Body of pancreas (tissue), 4 donors: ENCODE results near the gene CDC42EP4. TPM values are rescaled to one million over a fixed set of nuclear protein-coding genes. Genes with fewer than 3 reads are reported as not detected.
A peak's percentile ranks its signal among the peaks of the same experiment; 100 is the strongest.

Source experiments
- ATAC-seq: fragments of 150-250 bp; one replicate; pipeline ENCODE4 v1.9.1; 2016
- DNase-seq, 4 donors: peaks; one replicate each; pipeline ENCODE4 v3.0.0-alpha.2; 2019
- H3K27ac ChIP-seq, 4 donors: fragments of 200-600 bp; sonication (generic); 1 replicate in 3 of 4; 2 replicates in 1 of 4; pipeline versions ENCODE4 v1.5.1 to v1.6.1; 2016 to 2019; ENCODE audit warnings: mild to moderate bottlenecking in 1 of 4, mixed read lengths in 1 of 4, moderate library complexity in 1 of 4
- H3K27me3 ChIP-seq, 2 donors: fragments of 200-600 bp; sonication (generic); one replicate each; pipeline ENCODE4 v1.6.0; 2016; ENCODE audit warnings: mild to moderate bottlenecking in 1 of 2
- H3K36me3 ChIP-seq, 2 donors: fragments of 200-600 bp; sonication (generic); replicated peaks in 1 of 2; 2 replicates each; pipeline ENCODE4 v1.5.1; 2016; ENCODE audit warnings: low read depth in 2 of 2; ENCODE audit not compliant: insufficient read depth in 1 of 2
- H3K4me1 ChIP-seq: fragments of 200-600 bp; sonication (generic); one replicate; pipeline ENCODE4 v1.6.0; 2016
- H3K4me3 ChIP-seq, 2 donors: fragments of 200-600 bp; sonication (generic); 1 replicate in 1 of 2; 2 replicates in 1 of 2; pipeline ENCODE4 v1.5.1; 2016 to 2019
- H3K9me3 ChIP-seq, 3 donors: fragments of 200-600 bp; sonication (generic); 1 replicate in 2 of 3; 2 replicates in 1 of 3; pipeline ENCODE4 v1.5.1; 2016
- POLR2A ChIP-seq, 3 donors: fragments of 450-650 bp; IDR thresholded peaks; one replicate each; pipeline ENCODE4 v1.6.1; 2016; ENCODE audit warnings: antibody characterized with exemption in 3 of 3, mild to moderate bottlenecking in 2 of 3
- WGBS, 2 donors: methylation state at CpG; one replicate each; pipeline ENCODE4 v1.1.5; 2017; 5-methylcytosine and 5-hydroxymethylcytosine counted together
- intact Hi-C: fragments of 100-400 bp; cut with DNase I; formaldehyde crosslinking; loops from one replicate; pipeline ENCODE4 v1.15.1; 2023
- total RNA-seq, 2 donors: library from RNA; depleted of rRNA; stranded (reverse); fragments of >200 nt; gene quantifications; one replicate each; pipeline ENCODE4 v1.1.0, GENCODE V29; 2016
- TF ChIP-seq, protein P1 (sequence below), 7 experiments: fragments of 450-650 bp in 4 of 7; fragments of 200-600 bp in 3 of 7; sonication (generic) in 3 of 7; IDR thresholded peaks; one replicate each; pipeline ENCODE4 v1.5.1; 2016 to 2019; ENCODE audit warnings: antibody characterized with exemption in 7 of 7

The CDC42EP4 gene
- total RNA-seq, 2 donors from 2014 or later: 47.0 to 60.6 TPM

GRCh38 chr17:73284354-73284753 lies 27.4 kb downstream of the CDC42EP4 start:
- WGBS, 2 donors: 73 to 77% methylated on average over 8 of the region's 8 CpGs
- Histone ChIP-seq H3K9me3 (no peaks in the 10 kb centered on the region), H3K27ac (peak overlapping the region in 2 of 4 donors; percentile 87 to 92), H3K36me3 (peaks cover 18 to 19% of the 10 kb centered on the region in 2 donors), H3K27me3 (no peaks in the 10 kb centered on the region), H3K4me3 (no peak overlapping the region), H3K4me1 (peaks cover 73% of the 10 kb centered on the region)
- TF ChIP-seq POLR2A (IDR thresholded peaks at IDR 0.05): no peak
- TF ChIP-seq, protein P1, sequence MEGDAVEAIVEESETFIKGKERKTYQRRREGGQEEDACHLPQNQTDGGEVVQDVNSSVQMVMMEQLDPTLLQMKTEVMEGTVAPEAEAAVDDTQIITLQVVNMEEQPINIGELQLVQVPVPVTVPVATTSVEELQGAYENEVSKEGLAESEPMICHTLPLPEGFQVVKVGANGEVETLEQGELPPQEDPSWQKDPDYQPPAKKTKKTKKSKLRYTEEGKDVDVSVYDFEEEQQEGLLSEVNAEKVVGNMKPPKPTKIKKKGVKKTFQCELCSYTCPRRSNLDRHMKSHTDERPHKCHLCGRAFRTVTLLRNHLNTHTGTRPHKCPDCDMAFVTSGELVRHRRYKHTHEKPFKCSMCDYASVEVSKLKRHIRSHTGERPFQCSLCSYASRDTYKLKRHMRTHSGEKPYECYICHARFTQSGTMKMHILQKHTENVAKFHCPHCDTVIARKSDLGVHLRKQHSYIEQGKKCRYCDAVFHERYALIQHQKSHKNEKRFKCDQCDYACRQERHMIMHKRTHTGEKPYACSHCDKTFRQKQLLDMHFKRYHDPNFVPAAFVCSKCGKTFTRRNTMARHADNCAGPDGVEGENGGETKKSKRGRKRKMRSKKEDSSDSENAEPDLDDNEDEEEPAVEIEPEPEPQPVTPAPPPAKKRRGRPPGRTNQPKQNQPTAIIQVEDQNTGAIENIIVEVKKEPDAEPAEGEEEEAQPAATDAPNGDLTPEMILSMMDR (IDR thresholded peaks at IDR 0.05): no peak
- intact Hi-C loops: no loop called here
- DNase-seq (no peak), ATAC-seq (no peak)

- Histone ChIP-seq H3K9me3 (no peaks in the 10 kb centered on the region), H3K27me3 (no peaks in the 10 kb centered on the region), H3K4me1 (peaks cover 73% of the 10 kb centered on the region), H3K4me3 (no peak overlapping the region), H3K36me3 (peaks cover 18 to 19% of the 10 kb centered on the region in 2 donors), H3K27ac (peak overlapping the region in 3 of 4 donors; percentile 12 to 92 (median 19))
- ATAC-seq (no peak), DNase-seq (no peak)
- no peak for TF ChIP-seq POLR2A (IDR thresholded peaks at IDR 0.05)
- TF ChIP-seq, protein P1 (IDR thresholded peaks at IDR 0.05): no peak
- WGBS, 2 donors: 61% methylated on average over 9 to 10 of the region's 10 CpGs
- intact Hi-C loops: no loop called here
These were observed 27.9 kb downstream of the CDC42EP4 start for GRCh38 chr17:73283841-73284282.

DNA sequence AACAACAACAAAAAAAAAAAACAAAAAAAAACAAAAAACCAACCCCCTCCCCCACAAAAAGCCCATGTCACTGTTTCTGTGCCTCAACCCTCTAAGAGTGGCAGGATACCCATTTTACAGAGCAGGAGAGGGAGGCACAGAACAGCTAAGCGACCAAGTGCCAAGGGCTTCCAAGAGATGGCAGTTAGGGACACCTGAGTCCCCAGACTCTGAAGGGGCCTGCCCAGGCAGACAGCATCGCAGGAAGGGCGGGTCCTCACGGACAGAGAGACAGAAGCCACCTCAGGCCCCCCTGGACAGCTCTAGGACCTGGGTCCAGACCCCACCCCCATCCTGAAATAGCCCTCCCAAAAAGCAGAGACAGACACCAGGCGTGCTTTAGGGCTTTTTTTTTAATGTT lies 28.6 kb downstream of the CDC42EP4 start:
- ATAC-seq: no peak
- H3K27me3 ChIP-seq: no peaks in the 10 kb centered on the region
- no peak for TF ChIP-seq POLR2A (IDR thresholded peaks at IDR 0.05)
- TF ChIP-seq, protein P1 (IDR thresholded peaks at IDR 0.05): no peak
- H3K36me3 ChIP-seq: peaks cover 18 to 19% of the 10 kb centered on the region in 2 donors
- H3K9me3 ChIP-seq: no peaks in the 10 kb centered on the region
- intact Hi-C loops: no loop called here
- WGBS, 2 donors: 82 to 90% methylated on average over 5 of the region's 5 CpGs
- H3K4me1 ChIP-seq: peaks cover 73% of the 10 kb centered on the region
- no peak for DNase-seq
- no peak overlapping the region for H3K4me3 ChIP-seq
- peak overlapping the region in 2 of 4 donors; percentile 19 to 92 for H3K27ac ChIP-seq

DNA sequence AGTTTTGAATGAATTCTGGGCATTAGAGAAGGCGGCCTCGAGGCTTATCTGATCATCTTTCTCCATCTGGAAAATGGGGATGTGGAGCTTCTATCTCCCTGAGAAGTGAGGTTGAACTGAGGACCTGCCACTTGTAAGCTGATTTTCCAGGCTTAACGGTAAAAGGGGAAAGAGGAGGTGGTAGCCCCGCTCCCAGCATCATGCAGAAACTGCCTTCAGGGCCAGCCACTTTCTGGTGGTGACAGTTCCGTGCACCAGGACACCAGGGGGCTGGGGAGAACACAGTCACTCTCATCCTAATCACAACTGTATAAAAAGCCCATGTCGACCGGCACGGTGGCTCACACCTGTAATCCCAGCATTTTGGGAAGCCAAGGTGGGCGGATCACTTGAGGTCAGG lies 29.2 kb downstream of the CDC42EP4 start:
- Histone ChIP-seq H3K36me3 (peaks cover 18 to 19% of the 10 kb centered on the region in 2 donors), H3K27me3 (no peaks in the 10 kb centered on the region), H3K27ac (peak overlapping the region in 3 of 4 donors; percentile 25 to 79 (median 78)), H3K4me1 (peaks cover 73% of the 10 kb centered on the region), H3K4me3 (no peak overlapping the region), H3K9me3 (no peaks in the 10 kb centered on the region)
- 82 to 83% methylated on average over 9 of the region's 9 CpGs for WGBS, 2 donors
- no peak for TF ChIP-seq POLR2A (IDR thresholded peaks at IDR 0.05)
- TF ChIP-seq, protein P1 (IDR thresholded peaks at IDR 0.05): no peak
- DNase-seq: no peak
- no peak for ATAC-seq
- intact Hi-C loops: no loop called here

DNA sequence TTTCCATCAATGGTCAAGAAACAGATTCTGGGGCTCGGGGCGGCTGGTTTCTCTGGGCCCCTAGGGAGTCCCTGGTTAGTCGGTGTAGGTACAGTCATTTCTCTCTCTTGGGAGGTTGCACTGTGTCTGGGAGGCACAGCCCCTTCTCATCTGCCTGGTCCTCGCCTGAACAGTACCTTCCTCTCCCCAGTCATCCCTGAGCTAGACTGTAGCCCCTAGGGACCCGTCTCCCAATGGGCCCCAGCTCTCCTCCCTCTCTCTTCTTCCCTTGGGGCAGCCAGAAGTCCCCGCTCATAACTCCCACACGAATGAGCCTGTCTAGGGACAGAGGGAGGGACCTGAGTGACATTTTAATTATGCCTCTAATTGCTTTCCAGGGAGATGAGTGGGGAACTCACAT lies 29.9 kb downstream of the CDC42EP4 start:
- WGBS, 2 donors: 81 to 83% methylated on average over 7 of the region's 7 CpGs
- H3K4me1 ChIP-seq: peaks cover 71% of the 10 kb centered on the region
- DNase-seq: no peak

More for the DNA sequence above, 29.9 kb downstream of the CDC42EP4 start:
- TF ChIP-seq, protein P1 (IDR thresholded peaks at IDR 0.05): no peak
- TF ChIP-seq POLR2A (IDR thresholded peaks at IDR 0.05): no peak
- H3K27ac ChIP-seq: peak overlapping the region; percentile 9 to 79 (median 52)
- no peak for ATAC-seq
- peaks cover 18 to 19% of the 10 kb centered on the region in 2 donors for H3K36me3 ChIP-seq
- intact Hi-C loops: no loop called here
- no peaks in the 10 kb centered on the region for H3K27me3 ChIP-seq
- H3K9me3 ChIP-seq: no peaks in the 10 kb centered on the region
- no peak overlapping the region for H3K4me3 ChIP-seq
